HL-60 (cell line): ENCODE results near the gene TMEM18.

Experiments used
- DNase-seq, 2 experiments: peaks; one replicate each; pipeline ENCODE4 v3.0.0-alpha.2; 2010 to 2020; ENCODE audit warnings: low read depth in 1 of 2, low spot score in 1 of 2
- H3K27ac ChIP-seq: fragments of 250-450 bp; sonication (Bioruptor Pico); replicated peaks from 2 replicates; pipeline ENCODE4 v1.5.1; 2020; ENCODE audit warnings: mild to moderate bottlenecking, moderate library complexity
- H3K27me3 ChIP-seq: fragments of 250-450 bp; sonication (Bioruptor Pico); 2 replicates; pipeline ENCODE4 v1.5.1; 2021; ENCODE audit warnings: mild to moderate bottlenecking, moderate library complexity; ENCODE audit not compliant: insufficient read depth, poor library complexity, severe bottlenecking
- H3K4me3 ChIP-seq: replicated peaks from 2 replicates; pipeline ENCODE4 v1.5.1; 2011; ENCODE audit warnings: mild to moderate bottlenecking, control low read depth, low read length; ENCODE audit not compliant: insufficient read depth
- GABPA ChIP-seq: IDR thresholded peaks from 2 replicates; pipeline ENCODE4 v1.6.1; 2012; ENCODE audit warnings: low read depth
- POLR2AphosphoS5 ChIP-seq: IDR thresholded peaks from 2 replicates; pipeline ENCODE4 v1.6.1; 2012; ENCODE audit warnings: low read depth
- REST ChIP-seq: IDR thresholded peaks from 2 replicates; pipeline ENCODE4 v1.6.1; 2012; ENCODE audit warnings: low read depth; ENCODE audit not compliant: insufficient replicate concordance
- SPI1 ChIP-seq: IDR thresholded peaks from 2 replicates; pipeline ENCODE4 v1.6.1; 2012; ENCODE audit warnings: low read depth, mild to moderate bottlenecking, borderline replicate concordance
- TF ChIP-seq, protein P1 (sequence below): IDR thresholded peaks from one replicate; pipeline ENCODE4 v1.5.1; 2011; ENCODE audit warnings: low read length, control low read depth, inconsistent platforms; ENCODE audit not compliant: insufficient read depth

The TMEM18 gene

DNA sequence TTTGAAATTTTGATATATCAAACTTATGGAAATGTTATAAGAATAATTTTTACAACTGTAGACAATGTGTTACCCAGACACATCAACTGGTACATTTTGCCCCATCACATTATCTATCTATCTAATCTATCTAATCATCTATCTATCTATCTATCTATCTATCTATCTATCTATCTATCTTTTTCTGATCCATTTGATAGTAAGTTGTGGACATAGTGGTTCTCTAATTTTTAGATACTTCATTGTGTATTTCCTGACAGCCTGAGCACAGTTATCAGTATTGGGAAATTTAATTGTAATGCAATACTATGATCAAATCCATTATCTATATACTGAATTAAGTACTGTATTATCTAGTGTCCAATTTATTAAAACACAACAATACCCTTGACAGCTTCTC, 42.0 kb upstream of the TMEM18 start:
- H3K4me3 ChIP-seq: no peak overlapping the region
- TF ChIP-seq SPI1 (no peak), GABPA (no peak), REST (no peak), POLR2AphosphoS5 (no peak)
- TF ChIP-seq, protein P1, sequence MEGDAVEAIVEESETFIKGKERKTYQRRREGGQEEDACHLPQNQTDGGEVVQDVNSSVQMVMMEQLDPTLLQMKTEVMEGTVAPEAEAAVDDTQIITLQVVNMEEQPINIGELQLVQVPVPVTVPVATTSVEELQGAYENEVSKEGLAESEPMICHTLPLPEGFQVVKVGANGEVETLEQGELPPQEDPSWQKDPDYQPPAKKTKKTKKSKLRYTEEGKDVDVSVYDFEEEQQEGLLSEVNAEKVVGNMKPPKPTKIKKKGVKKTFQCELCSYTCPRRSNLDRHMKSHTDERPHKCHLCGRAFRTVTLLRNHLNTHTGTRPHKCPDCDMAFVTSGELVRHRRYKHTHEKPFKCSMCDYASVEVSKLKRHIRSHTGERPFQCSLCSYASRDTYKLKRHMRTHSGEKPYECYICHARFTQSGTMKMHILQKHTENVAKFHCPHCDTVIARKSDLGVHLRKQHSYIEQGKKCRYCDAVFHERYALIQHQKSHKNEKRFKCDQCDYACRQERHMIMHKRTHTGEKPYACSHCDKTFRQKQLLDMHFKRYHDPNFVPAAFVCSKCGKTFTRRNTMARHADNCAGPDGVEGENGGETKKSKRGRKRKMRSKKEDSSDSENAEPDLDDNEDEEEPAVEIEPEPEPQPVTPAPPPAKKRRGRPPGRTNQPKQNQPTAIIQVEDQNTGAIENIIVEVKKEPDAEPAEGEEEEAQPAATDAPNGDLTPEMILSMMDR: no peak
- H3K27ac ChIP-seq: no peak overlapping the region
- H3K27me3 ChIP-seq: no peaks in the 10 kb centered on the region
- no peak for DNase-seq

- no peak for DNase-seq
- Histone ChIP-seq H3K27ac (no peak overlapping the region), H3K27me3 (no peaks in the 10 kb centered on the region), H3K4me3 (no peak overlapping the region)
- TF ChIP-seq SPI1 (no peak), REST (no peak), GABPA (no peak), POLR2AphosphoS5 (no peak)
- TF ChIP-seq, protein P1: no peak
Measured at GRCh38 chr2:717661-718060, 40.5 kb upstream of the TMEM18 start.

DNA sequence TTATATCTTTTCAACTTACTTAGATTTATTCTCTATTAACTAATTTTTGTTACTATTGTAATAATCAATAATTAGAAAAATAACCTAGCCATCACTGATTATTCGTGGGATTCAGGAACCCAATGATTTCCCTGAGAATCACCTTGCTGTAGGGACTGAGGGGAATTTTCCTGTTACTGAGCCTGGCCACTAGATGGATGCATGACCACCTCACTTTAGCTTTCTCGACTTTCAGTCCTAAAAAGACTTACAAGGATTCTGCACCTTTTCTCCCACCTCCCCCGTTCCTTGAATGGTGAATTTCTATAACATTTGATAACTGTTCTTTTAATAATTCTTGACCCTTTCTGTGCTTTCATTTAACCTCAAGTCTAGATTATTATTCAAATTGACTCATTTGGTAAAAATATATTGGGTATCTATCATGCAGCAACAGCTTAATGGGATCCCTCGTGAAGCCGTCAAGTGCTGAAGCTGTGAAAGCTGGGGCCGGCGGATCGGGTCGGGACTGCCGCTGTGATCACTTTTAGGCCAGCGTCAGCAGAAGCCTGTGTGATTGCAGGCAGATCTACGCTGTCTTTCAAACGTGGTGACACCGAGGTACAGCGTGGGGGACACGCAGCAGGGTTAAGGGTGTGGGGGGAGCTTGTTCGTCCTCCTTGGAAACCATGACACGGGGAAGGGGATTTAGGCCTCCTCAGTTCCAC, 38.8 kb upstream of the TMEM18 start:
- H3K4me3 ChIP-seq: no peak overlapping the region
- no peaks in the 10 kb centered on the region for H3K27me3 ChIP-seq
- no peak overlapping the region for H3K27ac ChIP-seq
- TF ChIP-seq POLR2AphosphoS5 (no peak), GABPA (no peak), REST (no peak), SPI1 (no peak)
- TF ChIP-seq, protein P1: no peak
- DNase-seq: no peak
